HUDEP-2 (cell line): ENCODE results near the gene LAMP2.

Experiments used
- DNase-seq, 76 experiments: peaks; one replicate each; lab custom pipeline; 2025; ENCODE audit not compliant: unreplicated experiment in 76 of 76; lab: John Stamatoyannopoulos, UW

The LAMP2 gene

GRCh38 chrX:120459309-120459708 is 9.8 kb downstream of the LAMP2 start:
- no peak for DNase-seq

DNA sequence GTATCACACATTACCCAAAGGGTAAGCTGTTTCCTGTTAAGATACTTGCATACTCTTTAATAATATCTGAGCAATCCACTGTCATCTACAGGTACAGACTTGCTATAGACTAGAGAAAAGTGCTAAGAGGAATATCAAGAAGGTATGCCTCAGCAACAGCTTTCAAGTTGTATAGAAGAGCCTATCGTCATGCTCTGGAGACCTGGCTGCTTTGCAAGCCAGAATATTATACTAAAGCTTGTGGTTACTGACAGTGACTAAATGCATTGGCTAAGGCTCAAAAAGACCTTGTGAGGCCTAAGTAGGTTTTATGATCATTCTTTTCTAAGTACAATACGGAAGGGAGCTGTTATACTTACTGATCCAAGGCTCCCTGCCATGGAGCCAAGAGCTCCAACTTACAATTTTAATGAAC is 11.3 kb downstream of the LAMP2 start:
- DNase-seq, result peak in 26 of 76 experiments; percentile 0 to 51 (median 16)

DNA sequence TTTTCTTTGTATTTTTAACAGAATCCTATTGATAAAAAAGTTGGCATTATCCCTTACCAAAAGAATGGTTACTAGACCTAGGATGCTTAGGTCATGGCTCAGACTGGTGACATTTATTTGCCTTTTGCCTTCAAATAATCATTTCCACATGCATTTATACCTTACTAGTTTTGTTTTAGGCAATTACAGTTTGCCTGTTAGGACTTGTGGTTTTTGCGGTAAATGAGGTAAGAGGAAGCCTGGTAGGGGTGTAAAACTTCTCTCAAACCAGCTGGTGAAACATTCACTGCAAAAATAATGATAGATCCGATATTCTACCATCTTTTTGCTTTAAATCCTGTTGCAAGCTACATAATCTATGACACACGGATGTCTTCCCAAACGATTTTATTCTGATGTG is 12.1 kb downstream of the LAMP2 start:
- peak in 11 of 76 experiments; percentile 0 to 30 (median 1) for DNase-seq

GRCh38 chrX:120453985-120454384 is 15.1 kb downstream of the LAMP2 start:
- DNase-seq, result peak in 22 of 76 experiments; percentile 0 to 54 (median 12)

- peak in 18 of 76 experiments; percentile 0 to 32 (median 4) for DNase-seq
Measured at GRCh38 chrX:120452131-120452530, 17.0 kb downstream of the LAMP2 start.

DNA sequence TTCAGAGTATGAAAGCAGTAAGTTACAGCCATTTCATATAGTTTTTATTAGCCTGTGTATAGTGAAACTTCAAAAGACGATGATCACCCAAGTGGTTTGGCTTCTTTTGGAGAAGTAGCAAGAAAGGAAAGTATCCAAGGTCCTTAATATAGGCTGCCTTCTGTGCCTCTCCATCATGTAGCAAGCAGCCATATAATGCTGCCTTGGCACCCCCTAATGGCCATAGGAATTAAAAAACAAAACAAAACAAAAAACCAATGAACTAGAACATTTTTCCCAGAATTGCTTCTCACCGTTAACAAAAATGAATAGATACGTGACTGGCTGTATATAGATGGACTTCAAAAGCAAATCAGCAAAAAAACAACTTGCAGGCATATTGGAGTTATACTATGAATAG is 18.9 kb downstream of the LAMP2 start:
- DNase-seq, result peak in 3 of 76 experiments; percentile 0 to 9 (median 9)

DNA sequence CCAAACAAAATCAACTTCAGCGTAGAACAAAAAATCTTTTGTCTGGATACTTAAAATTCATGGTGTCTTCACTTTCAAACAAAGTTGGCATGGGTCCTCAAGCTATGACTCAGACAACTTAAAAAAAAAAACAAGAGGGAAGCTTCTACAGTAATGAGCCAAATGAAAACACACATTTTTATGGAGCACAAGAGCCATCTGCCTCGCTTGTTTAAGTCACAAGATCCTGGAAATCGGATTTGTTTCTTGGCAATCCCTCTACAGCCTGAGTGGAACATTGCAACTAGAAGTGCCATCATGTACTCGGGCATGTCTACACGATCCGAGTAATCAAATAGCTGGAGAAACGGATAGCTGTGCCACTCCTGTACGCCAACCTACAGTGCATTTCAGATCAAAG is 22.6 kb downstream of the LAMP2 start:
- DNase-seq, result no peak

- DNase-seq, result no peak
Measured at GRCh38 chrX:120439921-120440320, 29.2 kb downstream of the LAMP2 start.

DNA sequence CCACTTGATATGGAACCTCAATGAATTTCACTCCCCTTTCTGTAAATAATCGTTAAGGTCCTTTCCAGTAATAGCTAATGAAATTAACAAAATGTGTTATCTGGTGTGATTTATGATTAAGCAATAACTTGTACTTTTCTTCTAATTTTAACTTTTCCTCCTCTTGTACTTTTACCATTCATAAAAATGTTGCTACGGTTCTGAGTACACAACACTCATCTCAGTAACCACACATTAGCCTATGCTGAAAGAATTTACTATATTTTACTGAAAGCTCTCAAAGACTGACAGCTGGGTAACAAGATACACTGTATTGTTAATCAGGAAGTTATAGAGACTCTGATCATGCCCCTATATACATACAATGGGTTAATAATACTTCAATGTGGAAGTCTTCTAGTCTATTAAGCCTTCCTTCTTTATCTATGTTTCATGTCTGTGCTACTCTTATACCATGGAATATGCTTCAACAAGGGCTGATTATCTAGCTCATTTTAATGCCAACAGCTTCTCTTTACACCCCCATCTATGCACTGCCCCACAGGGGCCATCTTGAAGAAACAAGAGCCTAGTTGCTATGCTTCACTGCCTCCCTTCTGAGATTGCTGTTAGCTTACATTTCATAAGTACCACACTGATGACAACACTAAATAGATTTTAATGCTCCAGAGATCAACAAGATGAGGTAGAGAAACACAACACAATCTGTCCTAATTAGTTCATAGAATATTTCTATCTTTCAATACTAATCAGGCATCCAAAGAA is 39.1 kb downstream of the LAMP2 start:
- DNase-seq, result no peak

DNA sequence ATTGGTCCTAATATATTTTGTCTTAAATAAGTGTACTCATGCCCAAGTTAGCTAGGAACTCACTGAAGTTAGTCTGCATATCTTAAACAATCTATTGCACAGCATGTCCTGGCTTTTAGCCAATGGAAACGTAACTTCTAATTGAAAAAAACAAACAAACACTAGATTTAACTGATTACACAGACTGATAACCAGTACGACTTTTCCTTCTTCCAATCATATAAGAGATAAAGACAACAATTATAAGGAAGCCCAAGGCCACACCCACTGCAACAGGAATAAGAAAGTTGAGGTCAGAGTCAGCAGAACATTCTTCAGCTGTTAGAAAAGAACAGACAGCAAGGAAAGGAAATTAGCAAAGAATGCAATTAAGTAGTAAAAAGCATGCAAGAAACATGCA is 40.8 kb downstream of the LAMP2 start:
- DNase-seq, result no peak

DNA sequence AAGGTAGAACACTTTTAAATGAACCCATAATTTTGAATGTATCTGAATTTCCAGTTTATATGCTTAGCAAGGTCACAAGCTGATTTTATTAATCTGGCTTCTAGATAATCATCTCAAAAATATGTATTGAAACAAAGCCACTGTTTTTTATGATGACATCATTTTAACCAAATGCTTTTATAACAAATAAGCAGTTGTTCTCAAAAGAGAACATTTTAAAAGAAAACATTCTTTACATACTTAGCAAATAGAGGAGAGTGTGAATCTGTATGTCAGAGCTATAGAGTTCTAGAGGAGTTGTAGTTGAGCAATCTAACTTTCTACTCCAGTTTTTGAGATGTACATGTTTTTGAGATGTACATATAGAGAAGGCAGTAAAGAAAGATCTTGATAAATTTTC is 42.5 kb downstream of the LAMP2 start:
- DNase-seq, result no peak

- DNase-seq, result no peak
Measured at GRCh38 chrX:120419463-120419862, 49.6 kb downstream of the LAMP2 start.

- no peak for DNase-seq
Measured at GRCh38 chrX:120408168-120408567, 60.9 kb downstream of the LAMP2 start.

GRCh38 chrX:120406638-120407037 is 62.5 kb downstream of the LAMP2 start:
- no peak for DNase-seq

GRCh38 chrX:120402369-120402768 is 66.7 kb downstream of the LAMP2 start:
- no peak for DNase-seq

DNA sequence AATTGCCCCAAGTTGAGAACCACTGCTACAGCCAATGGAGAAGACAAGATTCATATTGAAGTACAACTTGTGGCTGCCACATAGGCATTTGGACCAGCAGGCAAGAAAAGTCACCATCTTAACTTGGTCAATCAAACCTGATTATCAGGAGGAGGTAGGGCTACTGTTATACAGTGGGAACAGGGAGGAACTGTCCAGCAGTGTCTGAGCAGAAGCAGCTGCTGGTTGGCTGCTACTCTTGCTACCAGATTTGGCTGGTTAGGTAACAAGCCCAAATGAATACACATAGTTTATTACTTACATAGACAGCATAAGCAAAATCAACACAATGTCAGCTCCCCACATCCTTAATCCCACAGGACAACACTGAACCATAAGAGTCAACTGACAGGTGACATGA is 67.8 kb downstream of the LAMP2 start:
- no peak for DNase-seq

DNA sequence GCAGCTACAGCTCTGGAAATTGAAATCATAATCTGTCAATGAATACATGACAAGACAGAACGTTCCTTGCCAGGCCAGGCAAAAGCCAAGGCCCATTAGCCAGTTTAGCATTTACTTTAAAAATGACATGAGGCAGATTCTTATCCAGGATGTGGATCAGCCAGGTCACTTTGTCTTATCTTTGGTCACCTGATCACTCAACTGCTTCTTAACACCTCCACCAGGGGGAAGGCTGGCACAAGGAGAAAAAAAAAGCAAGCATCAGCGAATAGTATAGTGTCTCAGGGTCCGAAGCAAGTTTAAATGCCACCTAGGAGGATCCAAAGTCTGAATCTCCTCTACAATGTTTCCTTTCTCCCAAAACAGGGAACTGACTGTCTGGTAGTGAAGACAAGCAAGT is 88.4 kb downstream of the LAMP2 start:
- DNase-seq, result no peak

DNA sequence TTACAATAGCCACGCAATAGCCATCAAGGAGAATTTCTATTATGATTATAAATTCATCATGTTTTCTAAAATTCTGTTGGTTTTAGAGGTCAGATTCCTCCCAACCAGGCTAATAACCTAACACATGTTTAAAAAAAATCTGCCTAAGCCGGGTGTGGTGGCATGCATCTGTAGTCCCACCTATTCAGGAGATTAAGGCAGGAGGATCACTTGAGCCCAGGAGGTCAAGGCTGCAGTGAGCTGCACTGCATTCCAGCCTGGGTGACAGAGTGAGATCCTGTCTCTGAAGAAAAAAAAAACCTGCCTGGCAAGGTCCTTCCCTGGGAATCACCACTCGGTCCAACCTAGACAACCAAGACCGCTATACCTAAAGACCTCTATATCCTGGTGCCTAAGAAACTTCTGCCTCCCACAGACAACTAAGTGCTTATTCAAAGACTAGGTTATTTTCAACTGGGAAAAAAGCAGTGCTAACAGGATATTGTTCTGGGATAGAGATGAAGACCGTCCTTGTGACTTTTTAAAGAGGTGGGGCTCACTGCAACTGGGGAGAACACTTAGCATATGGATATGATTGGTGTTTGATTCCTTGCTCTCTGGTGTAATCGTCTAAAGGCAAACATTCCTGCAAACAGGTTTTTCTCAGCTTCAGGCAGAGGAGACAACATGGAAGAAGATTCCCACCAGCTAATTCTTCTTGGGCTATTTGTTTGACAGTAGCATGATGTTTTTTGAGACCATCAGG is 89.0 kb downstream of the LAMP2 start:
- DNase-seq, result no peak

- no peak for DNase-seq
Measured at GRCh38 chrX:120378570-120378969, 90.5 kb downstream of the LAMP2 start.
